Activated CD4-positive, alpha-beta T cell treated with anti-CD3 and anti-CD28 coated beads, Interleukin-2, amount 10 ng/mL, durations not matched to agents 7 days and 5 days (primary cell): ENCODE data around the gene CCDC192. TPM values are rescaled to one million over a fixed set of nuclear protein-coding genes. Genes with fewer than 3 reads are reported as not detected.

Experiments
- CTCF ChIA-PET: fragments of 350-600 bp; sonication (Branson Sonifier 250); formaldehyde crosslinking; loops from one replicate; lab custom pipeline; 2021; ENCODE audit warnings: antibody characterized with exemption; lab: Charles Lee
- POLR2A ChIA-PET: fragments of 350-600 bp; sonication (Branson Sonifier 250); formaldehyde crosslinking; loops from one replicate; lab custom pipeline; 2021; ENCODE audit warnings: antibody characterized with exemption; lab: Charles Lee
- DNase-seq: peaks from one replicate; pipeline ENCODE4 v3.0.0-alpha.2; 2020
- H3K27ac Mint-ChIP-seq: one replicate; pipeline ENCODE4 v1.8.0; 2021; ENCODE audit warnings: mild to moderate bottlenecking, moderate library complexity, mixed read lengths
- H3K27me3 Mint-ChIP-seq: one replicate; pipeline ENCODE4 v1.8.0; 2021; ENCODE audit warnings: mixed read lengths
- H3K36me3 Mint-ChIP-seq: one replicate; pipeline ENCODE4 v1.8.0; 2021; ENCODE audit warnings: low read depth, mixed read lengths
- H3K4me1 Mint-ChIP-seq: one replicate; pipeline ENCODE4 v1.8.0; 2021; ENCODE audit warnings: mixed read lengths
- H3K4me3 Mint-ChIP-seq: one replicate; pipeline ENCODE4 v1.8.0; 2021; ENCODE audit warnings: mild to moderate bottlenecking, moderate library complexity, mixed read lengths
- H3K9me3 Mint-ChIP-seq: one replicate; pipeline ENCODE4 v1.8.0; 2021; ENCODE audit warnings: mixed read lengths
- total RNA-seq, 2 experiments: library from RNA; stranded (reverse); gene quantifications; one replicate each; pipeline ENCODE4 v1.2.3, GENCODE V29; 2021

The CCDC192 gene
- total RNA-seq, 2 experiments from 2014 or later, result not detected

GRCh38 chr5:127957183-127957582, 254.0 kb downstream of the CCDC192 start:
- H3K27me3 Mint-ChIP-seq, result no peaks in the 10 kb centered on the region
- H3K27ac Mint-ChIP-seq, result no peak overlapping the region
- no peak overlapping the region for H3K4me3 Mint-ChIP-seq
- ChIA-PET CTCF (no interaction called here), POLR2A (no interaction called here)
- no peaks in the 10 kb centered on the region for H3K9me3 Mint-ChIP-seq
- peaks cover 10% of the 10 kb centered on the region for H3K4me1 Mint-ChIP-seq
- DNase-seq, result no peak
- no peaks in the 10 kb centered on the region for H3K36me3 Mint-ChIP-seq

- ChIA-PET POLR2A (no interaction called here), CTCF (no interaction called here)
- Mint-ChIP-seq H3K4me1 (peaks cover 10% of the 10 kb centered on the region), H3K27me3 (no peaks in the 10 kb centered on the region), H3K9me3 (no peaks in the 10 kb centered on the region), H3K4me3 (no peak overlapping the region), H3K27ac (no peak overlapping the region), H3K36me3 (no peaks in the 10 kb centered on the region)
- no peak for DNase-seq
Measured at GRCh38 chr5:127957701-127958239, 254.6 kb downstream of the CCDC192 start.

- no peaks in the 10 kb centered on the region for H3K27me3 Mint-ChIP-seq
- H3K9me3 Mint-ChIP-seq, result no peaks in the 10 kb centered on the region
- H3K4me3 Mint-ChIP-seq, result no peak overlapping the region
- H3K27ac Mint-ChIP-seq, result no peak overlapping the region
- H3K36me3 Mint-ChIP-seq, result no peaks in the 10 kb centered on the region
- H3K4me1 Mint-ChIP-seq, result peaks cover 10% of the 10 kb centered on the region
- ChIA-PET CTCF (no interaction called here), POLR2A (no interaction called here)
- DNase-seq, result no peak
Measured at GRCh38 chr5:127958421-127959011, 255.3 kb downstream of the CCDC192 start.

- Mint-ChIP-seq H3K27ac (no peak overlapping the region), H3K4me3 (no peak overlapping the region), H3K27me3 (no peaks in the 10 kb centered on the region), H3K36me3 (no peaks in the 10 kb centered on the region), H3K4me1 (peaks cover 10% of the 10 kb centered on the region), H3K9me3 (peaks cover 4% of the 10 kb centered on the region)
- POLR2A ChIA-PET, result no interaction called here
- DNase-seq, result no peak
- CTCF ChIA-PET, result interaction anchor here (0.6 kb wide), 1 partner anchor 386 kb away, joined by 3 read pairs; no protein-coding TSS in a partner anchor
Measured at GRCh38 chr5:127959152-127959764, 256.1 kb downstream of the CCDC192 start.

- POLR2A ChIA-PET, result no interaction called here
- no peak overlapping the region for H3K4me3 Mint-ChIP-seq
- peaks cover 4% of the 10 kb centered on the region for H3K9me3 Mint-ChIP-seq
- H3K36me3 Mint-ChIP-seq, result no peaks in the 10 kb centered on the region
- no peak for DNase-seq
- H3K27ac Mint-ChIP-seq, result no peak overlapping the region
- H3K27me3 Mint-ChIP-seq, result no peaks in the 10 kb centered on the region
- CTCF ChIA-PET, result no interaction called here
- peaks cover 10% of the 10 kb centered on the region for H3K4me1 Mint-ChIP-seq
Measured at GRCh38 chr5:127960270-127960691, 257.1 kb downstream of the CCDC192 start.

GRCh38 chr5:127961006-127961762, 258.0 kb downstream of the CCDC192 start:
- ChIA-PET CTCF (no interaction called here), POLR2A (no interaction called here)
- no peak overlapping the region for H3K27ac Mint-ChIP-seq
- DNase-seq, result no peak
- no peaks in the 10 kb centered on the region for H3K27me3 Mint-ChIP-seq
- H3K9me3 Mint-ChIP-seq, result peaks cover 4% of the 10 kb centered on the region
- H3K4me1 Mint-ChIP-seq, result peaks cover 10% of the 10 kb centered on the region
- H3K4me3 Mint-ChIP-seq, result no peak overlapping the region
- H3K36me3 Mint-ChIP-seq, result peaks cover 4% of the 10 kb centered on the region

GRCh38 chr5:127961763-127962145, 258.6 kb downstream of the CCDC192 start:
- H3K9me3 Mint-ChIP-seq, result peaks cover 4% of the 10 kb centered on the region
- DNase-seq, result no peak
- H3K36me3 Mint-ChIP-seq, result peaks cover 4% of the 10 kb centered on the region
- H3K4me3 Mint-ChIP-seq, result no peak overlapping the region
- CTCF ChIA-PET, result interaction anchor here (1.3 kb wide), 1 partner anchor 11 kb away, joined by 3 read pairs; no protein-coding TSS in a partner anchor
- peaks cover 10% of the 10 kb centered on the region for H3K4me1 Mint-ChIP-seq
- H3K27me3 Mint-ChIP-seq, result no peaks in the 10 kb centered on the region
- POLR2A ChIA-PET, result no interaction called here
- H3K27ac Mint-ChIP-seq, result no peak overlapping the region

- CTCF ChIA-PET, result interaction anchor here (1.3 kb wide), 1 partner anchor 12 kb away, joined by 3 read pairs; no protein-coding TSS in a partner anchor
- no peak overlapping the region for H3K4me3 Mint-ChIP-seq
- DNase-seq, result no peak
- H3K36me3 Mint-ChIP-seq, result peaks cover 4% of the 10 kb centered on the region
- peaks cover 10% of the 10 kb centered on the region for H3K4me1 Mint-ChIP-seq
- H3K9me3 Mint-ChIP-seq, result peaks cover 4% of the 10 kb centered on the region
- no peak overlapping the region for H3K27ac Mint-ChIP-seq
- POLR2A ChIA-PET, result no interaction called here
- H3K27me3 Mint-ChIP-seq, result no peaks in the 10 kb centered on the region
Measured at GRCh38 chr5:127962491-127962890, 259.3 kb downstream of the CCDC192 start.

GRCh38 chr5:127963233-127963632, 260.0 kb downstream of the CCDC192 start:
- DNase-seq, result no peak
- no peaks in the 10 kb centered on the region for H3K27me3 Mint-ChIP-seq
- peaks cover 10% of the 10 kb centered on the region for H3K4me1 Mint-ChIP-seq
- H3K36me3 Mint-ChIP-seq, result peaks cover 4% of the 10 kb centered on the region
- no peak overlapping the region for H3K27ac Mint-ChIP-seq
- peaks cover 4% of the 10 kb centered on the region for H3K9me3 Mint-ChIP-seq
- no peak overlapping the region for H3K4me3 Mint-ChIP-seq
- POLR2A ChIA-PET, result no interaction called here
- CTCF ChIA-PET, result interaction anchor here (1.3 kb wide), 1 partner anchor 13 kb away, joined by 3 read pairs; no protein-coding TSS in a partner anchor

- ChIA-PET CTCF (no interaction called here), POLR2A (no interaction called here)
- Mint-ChIP-seq H3K36me3 (peaks cover 4% of the 10 kb centered on the region), H3K27me3 (no peaks in the 10 kb centered on the region), H3K4me3 (no peak overlapping the region), H3K9me3 (peaks cover 4% of the 10 kb centered on the region), H3K4me1 (peaks cover 10% of the 10 kb centered on the region), H3K27ac (no peak overlapping the region)
- no peak for DNase-seq
Measured at GRCh38 chr5:127963931-127964330, 260.7 kb downstream of the CCDC192 start.

- Mint-ChIP-seq H3K4me3 (no peak overlapping the region), H3K36me3 (peaks cover 4% of the 10 kb centered on the region), H3K4me1 (no peaks in the 10 kb centered on the region), H3K9me3 (peaks cover 4% of the 10 kb centered on the region), H3K27ac (no peak overlapping the region), H3K27me3 (no peaks in the 10 kb centered on the region)
- DNase-seq, result no peak
- POLR2A ChIA-PET, result no interaction called here
- CTCF ChIA-PET, result no interaction called here
Measured at GRCh38 chr5:127967323-127967982, 264.3 kb downstream of the CCDC192 start.

- Mint-ChIP-seq H3K27ac (no peak overlapping the region), H3K4me1 (no peaks in the 10 kb centered on the region)
Measured at GRCh38 chr5:127967983-127968592, 264.9 kb downstream of the CCDC192 start.

More at GRCh38 chr5:127967983-127968592, 264.9 kb downstream of the CCDC192 start:
- no peak for DNase-seq
- Mint-ChIP-seq H3K27me3 (no peaks in the 10 kb centered on the region), H3K4me3 (no peak overlapping the region), H3K9me3 (peaks cover 4% of the 10 kb centered on the region), H3K36me3 (peaks cover 4% of the 10 kb centered on the region)
- ChIA-PET CTCF (no interaction called here), POLR2A (no interaction called here)
